Heart right ventricle (tissue), 16 donors: ENCODE data around the gene TSPO2. TPM values are rescaled to one million over a fixed set of nuclear protein-coding genes. Genes with fewer than 3 reads are reported as not detected.

ENCODE experiments used
- ATAC-seq, 8 donors: fragments of 200-7000 bp; cut with Tn5 transposase; one replicate each; pipeline ENCODE4 v1.9.1; 2020; ENCODE audit warnings: mild to moderate bottlenecking in 8 of 8, moderate library complexity in 8 of 8, moderate number of reproducible peaks in 1 of 8
- DNase-seq, 2 donors: peaks; one replicate each; pipeline ENCODE4 v3.0.0-alpha.2; 2020
- H3K27ac ChIP-seq, 10 donors: fragments of 200-600 bp; sonication (generic) in 2 of 10; one replicate each; pipeline versions ENCODE4 v1.5.0 to v1.8.0; 2020 to 2022; ENCODE audit warnings: mild to moderate bottlenecking in 3 of 10
- H3K27me3 ChIP-seq, 7 donors: fragments of 200-600 bp; one replicate each; pipeline ENCODE4 v1.8.0; 2021 to 2022; ENCODE audit warnings: mild to moderate bottlenecking in 2 of 7
- H3K36me3 ChIP-seq, 9 donors: fragments of 200-600 bp; sonication (generic) in 1 of 9; one replicate each; pipeline versions ENCODE4 v1.5.0 to v1.8.0; 2020 to 2022; ENCODE audit warnings: mild to moderate bottlenecking in 2 of 9
- H3K4me1 ChIP-seq, 9 donors: fragments of 200-600 bp; sonication (generic) in 1 of 9; one replicate each; pipeline versions ENCODE4 v1.5.0 to v1.8.0; 2020 to 2022; ENCODE audit warnings: mild to moderate bottlenecking in 4 of 9
- H3K4me3 ChIP-seq, 10 donors: fragments of 200-600 bp; sonication (generic) in 2 of 10; one replicate each; pipeline versions ENCODE4 v1.5.0 to v1.8.0; 2020 to 2022; ENCODE audit warnings: mild to moderate bottlenecking in 7 of 10, moderate library complexity in 2 of 10
- H3K9me3 ChIP-seq, 11 donors: fragments of 200-600 bp in 10 of 11; sonication (generic) in 2 of 11; one replicate each; pipeline versions ENCODE4 v1.5.0 to v1.8.0; 2013 to 2022; ENCODE audit warnings: mild to moderate bottlenecking in 2 of 11, control low read depth in 1 of 11, moderate library complexity in 1 of 11
- CTCF ChIP-seq, 9 donors: fragments of 200-600 bp; sonication (generic) in 2 of 9; IDR thresholded peaks; one replicate each; pipeline versions ENCODE4 v1.5.0 to v1.8.0; 2021 to 2022; ENCODE audit warnings: antibody characterized with exemption in 9 of 9, mild to moderate bottlenecking in 5 of 9, moderate library complexity in 1 of 9
- WGBS, 2 donors: extraction: QIAGEN DNeasy Blood & Tissue Kit; methylation state at CpG; one replicate each; pipeline ENCODE4 v1.1.7; 2013; ENCODE audit warnings: inconsistent platforms in 1 of 2; 5-methylcytosine and 5-hydroxymethylcytosine counted together
- intact Hi-C, 10 donors: fragments of 100-400 bp; cut with DNase I; formaldehyde crosslinking; loops; one replicate each; pipeline versions ENCODE4 v1.11.1 to v1.14.2; 2022
- polyA plus RNA-seq, 2 donors: library from polyadenylated mRNA; stranded (reverse); fragments of 200-250 nt; gene quantifications; one replicate each; pipeline ENCODE4 v1.2.3, GENCODE V29; 2013
- total RNA-seq, 10 donors: library from RNA; stranded (reverse); fragmentation: NEBNext Ultra II Directional in 3 of 10; extraction: Animal tissue kit (Norgen Biotek cat#: 25700) in 3 of 10; gene quantifications; one replicate each; pipeline versions ENCODE4 v1.2.1 to v1.2.4, GENCODE V29; 2021 to 2023
- donor health status: Arrhythmogenic right ventricular cardiomyopathy.
- donor health status: ischemic (EF 13 %, LVEDD 7.1; RV severe dilation, severe dysfunction).
- donor health status: healthy with polysubstance abuse.
- donor health status: DM: no; HTN: yes; CAD: no.
- donor health status: DM: no; HTN: no; CAD: no.
- donor health status: ischemic (EF 25% LVEDD 6.9; RV normal size, moderate dysfunction).
- donor health status: ischemic (EF 25% LVEDD 5.7; RV mildly dilated, moderate dysfunction).
- donor health status: healthy.
- donor health status: DM: yes; HTN: yes; CAD: no.
- donor health status: Ischemic cardiomyopathy.
- donor health status: ischemic (EF 35%, LVEDD 5.7; RV mildly dilated, moderate dysfunction).
- donor health status: nonischemic (EF 11% LVEDD 7.7; RV severe dilation, severe dysfunction).
- donor health status: DM: yes; HTN: yes; CAD: no.
- donor health status: PGD.
- donor health status: ischemic (EF 29% LVEDD 5.4; RV normal size, mild dysfunction).
- donor health status: nonischemic (EF 23%, LVEDD 6.1; RV moderate dilation, normal function).

Gene TSPO2
- total and polyA plus RNA-seq, 12 donors, result not detected

- DNase-seq (peak; percentile 87 to 90), ATAC-seq (peak; percentile 15 to 42 (median 22))
- peak overlapping the region; percentile 98 to 100 (median 100) for H3K27ac ChIP-seq
- H3K36me3 ChIP-seq, result peaks cover 0 to 23% (median 10%) of the 10 kb centered on the region in 9 donors
- H3K9me3 ChIP-seq, result no peaks in the 10 kb centered on the region
- TF ChIP-seq CTCF (IDR thresholded peaks at IDR 0.05), result peak in 7 of 9 donors; percentile 19 to 53 (median 36)
- H3K4me3 ChIP-seq, result peak overlapping the region; percentile 84 to 98 (median 92)
- WGBS, 2 donors, result 0 to 1% methylated on average over 64 to 74 of the region's 74 CpGs
- no peaks in the 10 kb centered on the region for H3K27me3 ChIP-seq
- peaks cover 6 to 43% (median 38%) of the 10 kb centered on the region in 9 donors for H3K4me1 ChIP-seq
- intact Hi-C loops, result loop anchor here in 2 of 10 donors (5.0 kb wide), 2 partner anchors 214 to 659 kb away; partner anchors contain the start of gene TREM1 (in 1 of the 2)
Measured at GRCh38 chr6:41073203-41073967, 31.1 kb downstream of the TSPO2 start.

GRCh38 chr6:41073968-41074691 is 31.9 kb downstream of the TSPO2 start:
- WGBS, 2 donors, result 4 to 6% methylated on average over 11 of the region's 11 CpGs
- Histone ChIP-seq H3K36me3 (peaks cover 0 to 23% (median 10%) of the 10 kb centered on the region in 9 donors), H3K27me3 (no peaks in the 10 kb centered on the region), H3K27ac (peak overlapping the region; percentile 98 to 100 (median 100)), H3K9me3 (no peaks in the 10 kb centered on the region), H3K4me1 (peaks cover 6 to 43% (median 38%) of the 10 kb centered on the region in 9 donors), H3K4me3 (peak overlapping the region; percentile 84 to 98 (median 92))
- ATAC-seq (no peak), DNase-seq (no peak)
- TF ChIP-seq CTCF (IDR thresholded peaks at IDR 0.05), result no peak
- intact Hi-C loops, result loop anchor here in 2 of 10 donors (5.0 kb wide), 2 partner anchors 213 to 658 kb away; partner anchors contain the start of gene TREM1 (in 1 of the 2)

GRCh38 chr6:41074692-41075436 is 32.6 kb downstream of the TSPO2 start:
- Histone ChIP-seq H3K4me3 (peak overlapping the region in 9 of 10 donors; percentile 84 to 98 (median 92)), H3K27ac (peak overlapping the region; percentile 98 to 100 (median 100)), H3K27me3 (no peaks in the 10 kb centered on the region), H3K9me3 (no peaks in the 10 kb centered on the region), H3K4me1 (peaks cover 6 to 43% (median 38%) of the 10 kb centered on the region in 9 donors), H3K36me3 (peaks cover 0 to 23% (median 11%) of the 10 kb centered on the region in 9 donors)
- TF ChIP-seq CTCF (IDR thresholded peaks at IDR 0.05), result no peak
- intact Hi-C loops, result loop anchor here in 2 of 10 donors (5.0 kb wide), 2 partner anchors 212 to 657 kb away; partner anchors contain the start of gene TREM1 (in 1 of the 2)
- no peak for DNase-seq
- no peak for ATAC-seq
- WGBS, 2 donors, result 49 to 56% methylated on average over 11 of the region's 11 CpGs
